ENCODE measurements around the gene PHF3. TPM values are rescaled to one million over a fixed set of nuclear protein-coding genes. Genes with fewer than 3 reads are reported as not detected.

Gene PHF3, protein sequence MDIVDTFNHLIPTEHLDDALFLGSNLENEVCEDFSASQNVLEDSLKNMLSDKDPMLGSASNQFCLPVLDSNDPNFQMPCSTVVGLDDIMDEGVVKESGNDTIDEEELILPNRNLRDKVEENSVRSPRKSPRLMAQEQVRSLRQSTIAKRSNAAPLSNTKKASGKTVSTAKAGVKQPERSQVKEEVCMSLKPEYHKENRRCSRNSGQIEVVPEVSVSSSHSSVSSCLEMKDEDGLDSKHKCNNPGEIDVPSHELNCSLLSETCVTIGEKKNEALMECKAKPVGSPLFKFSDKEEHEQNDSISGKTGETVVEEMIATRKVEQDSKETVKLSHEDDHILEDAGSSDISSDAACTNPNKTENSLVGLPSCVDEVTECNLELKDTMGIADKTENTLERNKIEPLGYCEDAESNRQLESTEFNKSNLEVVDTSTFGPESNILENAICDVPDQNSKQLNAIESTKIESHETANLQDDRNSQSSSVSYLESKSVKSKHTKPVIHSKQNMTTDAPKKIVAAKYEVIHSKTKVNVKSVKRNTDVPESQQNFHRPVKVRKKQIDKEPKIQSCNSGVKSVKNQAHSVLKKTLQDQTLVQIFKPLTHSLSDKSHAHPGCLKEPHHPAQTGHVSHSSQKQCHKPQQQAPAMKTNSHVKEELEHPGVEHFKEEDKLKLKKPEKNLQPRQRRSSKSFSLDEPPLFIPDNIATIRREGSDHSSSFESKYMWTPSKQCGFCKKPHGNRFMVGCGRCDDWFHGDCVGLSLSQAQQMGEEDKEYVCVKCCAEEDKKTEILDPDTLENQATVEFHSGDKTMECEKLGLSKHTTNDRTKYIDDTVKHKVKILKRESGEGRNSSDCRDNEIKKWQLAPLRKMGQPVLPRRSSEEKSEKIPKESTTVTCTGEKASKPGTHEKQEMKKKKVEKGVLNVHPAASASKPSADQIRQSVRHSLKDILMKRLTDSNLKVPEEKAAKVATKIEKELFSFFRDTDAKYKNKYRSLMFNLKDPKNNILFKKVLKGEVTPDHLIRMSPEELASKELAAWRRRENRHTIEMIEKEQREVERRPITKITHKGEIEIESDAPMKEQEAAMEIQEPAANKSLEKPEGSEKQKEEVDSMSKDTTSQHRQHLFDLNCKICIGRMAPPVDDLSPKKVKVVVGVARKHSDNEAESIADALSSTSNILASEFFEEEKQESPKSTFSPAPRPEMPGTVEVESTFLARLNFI (N-terminal part only)
- 10 to 100 TPM; 55.0 to 69.6 (median 60.6) TPM for polyA plus RNA-seq (ENCODE audit: insufficient read length in 4 of 4)

GRCh38 chr6:63635588-63636517 is at the start of gene PHF3:
PHF3 (plus strand) TSS chr6:63635802; CDS start chr6:63646552, 10,750 bp downstream.
- peak; percentile 79 to 87 (median 83) for DNase-seq (ENCODE audit: low read depth in 4 of 4, low spot score in 3 of 4)

DNA sequence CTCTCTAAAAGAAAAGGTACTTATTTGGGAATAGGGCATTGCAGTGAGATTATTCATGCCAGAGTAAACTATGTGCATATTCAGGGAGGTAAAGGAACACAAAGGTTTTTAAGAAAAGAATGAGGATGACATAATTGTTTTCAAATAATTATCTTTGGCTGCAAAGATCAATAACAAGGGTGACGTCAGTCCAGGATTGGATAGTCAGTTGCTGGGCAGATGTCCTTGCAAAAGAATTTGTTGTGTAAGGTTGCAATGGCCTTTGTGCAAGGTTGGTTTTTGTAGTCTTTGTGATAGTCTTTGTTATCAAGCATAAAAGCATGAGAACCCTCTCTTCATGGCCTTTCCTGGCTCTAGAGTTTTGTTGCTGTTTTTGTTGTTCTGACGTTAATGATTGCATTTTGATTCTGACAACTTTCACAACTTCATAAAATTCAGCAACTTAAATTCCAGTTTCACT is 45.6 kb upstream of the PHF3 start:
- no peak for DNase-seq (ENCODE audit: low read depth in 4 of 4, low spot score in 3 of 4)

DNA sequence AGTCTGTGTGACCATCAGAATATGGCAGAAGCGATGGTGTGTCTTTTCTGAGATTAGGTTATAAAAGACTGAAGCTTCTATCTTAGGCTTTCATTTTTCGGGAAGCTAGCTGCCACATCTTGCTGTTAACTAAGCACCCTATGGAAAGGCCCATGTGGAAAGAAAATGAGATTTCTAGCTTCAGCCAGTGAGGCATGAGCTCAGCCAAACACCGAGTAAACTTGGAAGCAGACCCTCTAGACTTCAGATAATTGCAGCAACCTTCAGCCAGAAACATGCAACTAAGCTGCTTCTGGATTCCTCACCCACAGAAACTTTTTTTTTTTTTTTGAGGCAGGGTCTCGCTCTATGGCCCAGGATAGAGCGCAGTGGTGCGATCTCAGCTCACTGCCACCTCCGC is 42.7 kb upstream of the PHF3 start:
- no peak for DNase-seq (ENCODE audit: low read depth in 4 of 4, low spot score in 3 of 4)

DNA sequence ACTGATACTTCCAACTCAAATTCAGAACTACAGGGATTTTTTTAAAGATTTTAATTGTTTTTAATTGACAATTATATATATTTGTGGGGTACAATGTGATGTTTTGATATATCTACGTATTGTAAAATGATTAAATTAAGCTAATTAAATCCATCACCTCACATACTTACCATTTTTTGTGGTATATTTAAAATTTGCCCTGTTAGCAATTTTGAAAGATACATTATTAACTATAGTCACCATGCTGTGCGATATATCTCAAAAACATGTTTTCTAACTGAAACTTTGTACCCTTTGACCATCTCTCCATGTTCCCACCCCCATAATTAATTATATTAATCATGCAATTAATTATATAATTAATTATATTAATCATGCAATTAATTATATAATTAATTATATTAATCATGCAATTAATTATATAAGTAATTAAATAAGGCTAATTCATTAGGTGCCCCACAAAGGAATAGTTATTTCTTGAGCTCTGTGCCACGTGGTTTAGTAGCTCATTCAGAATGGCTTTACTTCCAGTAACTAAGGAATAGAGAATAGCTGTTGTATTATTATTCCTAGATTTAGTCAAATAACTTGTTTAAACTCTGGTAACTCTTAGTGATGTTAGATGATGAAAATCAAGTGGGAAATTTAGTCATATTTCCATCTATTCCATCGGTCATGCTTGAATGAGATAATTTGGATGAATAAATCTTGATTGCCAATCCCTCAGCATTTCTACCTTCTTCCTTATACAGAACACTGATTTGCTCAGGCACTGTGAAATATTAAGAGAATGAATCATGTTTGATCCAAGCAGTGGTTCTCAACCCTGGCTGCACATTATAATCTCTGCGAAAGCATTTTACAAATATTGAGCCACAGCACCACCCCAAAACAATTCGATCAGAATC is 38.2 kb upstream of the PHF3 start:
- peak in 1 of 4 donors; percentile 12 for DNase-seq (ENCODE audit: low read depth in 4 of 4, low spot score in 3 of 4)

- peak; percentile 44 to 66 (median 58) for DNase-seq (ENCODE audit: low read depth in 4 of 4, low spot score in 3 of 4)
Observed at GRCh38 chr6:63598049-63599036, 37.3 kb upstream of the PHF3 start.

GRCh38 chr6:63599243-63599642 is 36.4 kb upstream of the PHF3 start:
- DNase-seq (ENCODE audit: low read depth in 4 of 4, low spot score in 3 of 4) = no peak

DNA sequence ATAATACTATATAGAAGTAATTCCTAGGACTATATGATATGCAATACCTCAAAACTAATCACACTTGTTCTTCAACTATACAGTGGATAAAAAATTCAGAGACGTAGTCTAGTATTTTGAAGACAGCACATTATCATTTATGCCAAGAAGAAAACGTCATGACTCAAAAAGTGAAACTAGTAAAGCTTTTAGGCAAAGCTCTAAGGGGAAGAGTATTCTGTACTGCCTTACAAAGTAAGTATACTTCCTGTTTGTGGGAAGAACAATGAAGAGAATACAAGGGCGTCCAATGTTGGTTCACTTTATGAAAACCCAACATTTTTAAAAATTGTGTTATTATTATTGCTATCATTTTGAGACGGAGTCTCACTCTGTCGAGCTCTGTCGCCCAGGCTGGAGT is 35.5 kb upstream of the PHF3 start:
- no peak for DNase-seq (ENCODE audit: low read depth in 4 of 4, low spot score in 3 of 4)

DNA sequence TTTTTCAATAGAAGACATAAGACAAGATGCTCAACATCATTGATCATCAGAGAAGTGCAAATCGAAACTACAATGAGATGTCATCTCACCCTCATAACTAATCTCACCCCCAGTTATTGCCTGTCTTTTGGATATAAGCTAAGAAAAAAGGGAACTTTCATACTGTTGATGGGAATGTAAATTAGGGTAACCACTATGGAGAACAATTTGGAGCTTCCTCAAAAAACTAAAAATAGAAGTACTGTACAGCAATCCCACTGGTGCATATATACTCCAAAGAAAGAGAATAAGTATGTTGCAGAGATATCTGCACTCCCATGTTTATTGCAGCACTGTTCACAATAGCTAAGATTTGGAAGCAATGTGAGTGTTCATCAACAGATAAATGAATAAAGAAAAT is 26.4 kb upstream of the PHF3 start:
- no peak for DNase-seq (ENCODE audit: low read depth in 4 of 4, low spot score in 3 of 4)

- no peak for DNase-seq (ENCODE audit: low read depth in 4 of 4, low spot score in 3 of 4)
Observed at GRCh38 chr6:63610944-63611343, 24.7 kb upstream of the PHF3 start.

DNA sequence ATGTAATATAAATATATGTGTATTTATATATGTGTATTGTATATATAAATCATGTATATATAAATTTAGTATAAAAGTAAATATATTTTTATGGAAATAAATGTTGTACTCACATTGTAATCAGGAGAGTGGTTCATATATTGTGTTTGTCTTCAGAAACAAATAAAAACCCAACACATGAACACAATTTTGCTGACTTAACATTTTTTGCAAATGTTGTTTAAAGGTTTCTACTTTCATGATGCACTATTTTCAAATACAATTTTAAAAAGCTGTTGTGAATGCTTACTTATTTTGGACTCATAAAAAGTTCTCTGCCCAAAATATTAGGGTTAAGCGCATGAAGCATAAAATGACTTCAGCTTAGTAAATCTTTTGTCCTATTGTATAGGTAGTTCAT is 24.0 kb upstream of the PHF3 start:
- DNase-seq (ENCODE audit: low read depth in 4 of 4, low spot score in 3 of 4) = no peak

DNA sequence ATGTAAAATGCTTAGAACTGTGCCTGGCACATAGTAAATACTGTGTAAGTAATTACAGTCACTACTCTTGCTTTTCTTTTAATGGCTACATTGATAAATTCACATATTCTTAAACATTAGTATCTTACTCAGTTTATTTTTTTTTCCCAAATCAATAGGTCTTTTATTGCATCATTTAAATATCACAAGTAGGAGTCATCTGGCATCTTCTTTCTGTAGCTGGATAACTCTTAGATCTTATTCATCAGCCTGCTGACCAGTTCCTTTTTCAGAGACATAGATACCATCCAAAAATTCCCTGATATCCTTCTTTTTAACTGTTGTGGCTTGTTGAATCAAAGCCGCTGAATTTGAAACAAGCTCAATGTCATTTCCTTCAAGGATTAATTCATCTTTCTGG is 20.0 kb upstream of the PHF3 start:
- DNase-seq (ENCODE audit: low read depth in 4 of 4, low spot score in 3 of 4) = no peak

DNA sequence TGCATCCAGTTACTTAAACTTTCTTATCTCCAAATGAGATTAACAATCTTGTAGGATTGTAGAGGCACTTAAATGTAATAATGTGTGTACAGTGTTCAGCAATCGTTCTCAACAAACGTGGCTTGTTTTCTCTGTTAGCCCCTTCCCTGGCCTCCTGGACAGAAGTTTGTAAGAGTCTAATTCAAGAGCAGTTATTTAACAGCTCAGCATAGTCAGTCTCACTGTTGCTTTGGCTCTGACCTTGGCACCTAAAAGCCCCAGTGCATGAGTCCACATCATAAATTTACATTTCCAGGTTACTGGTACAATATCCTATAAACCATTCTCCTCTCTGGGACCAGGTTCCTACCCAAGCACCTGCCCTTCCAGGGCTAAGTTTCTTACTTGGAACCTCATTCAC is 11.5 kb upstream of the PHF3 start:
- DNase-seq (ENCODE audit: low read depth in 4 of 4, low spot score in 3 of 4) = no peak

- DNase-seq (ENCODE audit: low read depth in 4 of 4, low spot score in 3 of 4) = no peak
Observed at GRCh38 chr6:63630466-63630865, 5.1 kb upstream of the PHF3 start.

GRCh38 chr6:63634630-63635029 is 972 bp upstream of the PHF3 start:
- no peak for DNase-seq (ENCODE audit: low read depth in 4 of 4, low spot score in 3 of 4)

- DNase-seq (ENCODE audit: low read depth in 4 of 4, low spot score in 3 of 4) = peak in 1 of 4 donors; percentile 10
Observed at GRCh38 chr6:63635215-63635587, 401 bp upstream of the PHF3 start.

GRCh38 chr6:63636518-63637021 is 968 bp downstream of the PHF3 start:
- DNase-seq (ENCODE audit: low read depth in 4 of 4, low spot score in 3 of 4) = peak; percentile 27 to 46 (median 30)

- no peak for DNase-seq (ENCODE audit: low read depth in 4 of 4, low spot score in 3 of 4)
Observed at GRCh38 chr6:63637865-63638445, 2.4 kb downstream of the PHF3 start.
